ENCODE data around the gene BIRC5.

- TF ChIP-seq EZH2 (IDR thresholded peaks at IDR 0.05) (no peak), POLR2AphosphoS5 (IDR thresholded peaks at IDR 0.05; ENCODE audit: borderline replicate concordance, low read depth, low read length) (no peak)
Measured at GRCh38 chr17:78230996-78231935, 17.2 kb downstream of the BIRC5 start, which contains the start of gene TMEM235.

All from SK-N-MC (cell line).